Activated CD4-positive, alpha-beta T cell treated with anti-CD3 and anti-CD28 coated beads for 36 hours (primary cell): ENCODE data around the gene ZMYM4. TPM values are rescaled to one million over a fixed set of nuclear protein-coding genes. Genes with fewer than 3 reads are reported as not detected.
"Not testable (repeated sequence)": the region's sequence is repeated elsewhere in the genome, so short reads cannot be mapped to it uniquely, and the experiment has no call there.

Experiments used
- ATAC-seq: fragments of 200-7000 bp; cut with Tn5 transposase; one replicate; pipeline ENCODE4 v1.10.0; 2021; ENCODE audit warnings: mild to moderate bottlenecking, moderate library complexity
- CTCF ChIA-PET: fragments of 350-600 bp; sonication (Branson Sonifier 250); formaldehyde crosslinking; loops from one replicate; lab custom pipeline; 2021; ENCODE audit warnings: antibody characterized with exemption; lab: Charles Lee
- POLR2A ChIA-PET: fragments of 350-600 bp; sonication (Branson Sonifier 250); formaldehyde crosslinking; loops from one replicate; lab custom pipeline; 2021; ENCODE audit warnings: antibody characterized with exemption, inconsistent platforms; lab: Charles Lee
- DNase-seq: peaks from one replicate; pipeline ENCODE4 v3.0.0-alpha.2; 2020
- H3K27ac Mint-ChIP-seq: one replicate; pipeline ENCODE4 v1.8.0; 2021; ENCODE audit warnings: mixed read lengths
- H3K27me3 Mint-ChIP-seq: one replicate; pipeline ENCODE4 v1.8.0; 2021; ENCODE audit warnings: mixed read lengths
- H3K36me3 Mint-ChIP-seq: one replicate; pipeline ENCODE4 v1.8.0; 2021; ENCODE audit warnings: low read depth, mixed read lengths
- H3K4me1 Mint-ChIP-seq: one replicate; pipeline ENCODE4 v1.8.0; 2021; ENCODE audit warnings: mixed read lengths
- H3K4me3 Mint-ChIP-seq: one replicate; pipeline ENCODE4 v1.8.0; 2021; ENCODE audit warnings: mild to moderate bottlenecking, moderate library complexity, mixed read lengths
- H3K9me3 Mint-ChIP-seq: one replicate; pipeline ENCODE4 v1.8.0; 2021; ENCODE audit warnings: low read depth, mixed read lengths
- intact Hi-C, 2 experiments: fragments of 100-400 bp; cut with DNase I in 1 of 2; cut with micrococcal nuclease in 1 of 2; formaldehyde crosslinking; loops; one replicate each; pipeline versions ENCODE4 v1.14.2 to v1.15.1; 2022 to 2024; cut with DNase I, micrococcal nuclease
- total RNA-seq, 2 experiments: library from RNA; stranded (reverse); gene quantifications; one replicate each; pipeline ENCODE4 v1.2.3, GENCODE V29; 2021

ZMYM4 gene
- total RNA-seq, 2 experiments from 2014 or later, result 27.8 to 31.6 TPM

DNA sequence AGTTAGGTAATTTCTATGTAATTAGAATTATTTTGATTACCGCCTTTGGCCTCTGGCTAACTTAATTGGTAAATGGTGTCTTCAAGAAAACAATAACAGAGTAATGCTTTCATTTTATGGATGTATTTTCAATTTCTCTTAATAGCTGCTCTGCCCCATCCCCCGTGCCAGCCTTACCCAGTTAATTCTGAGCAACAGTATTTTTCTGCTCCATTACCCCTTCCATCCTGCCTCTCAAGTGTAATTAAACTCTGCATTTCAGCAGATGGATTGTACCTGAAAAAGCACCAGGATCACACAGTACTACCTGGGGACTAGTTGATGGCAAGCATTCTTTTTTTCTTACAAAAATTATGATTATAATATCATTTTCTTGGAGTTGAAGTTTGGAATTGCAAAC, 184.5 kb downstream of the ZMYM4 start:
- DNase-seq (no peak), ATAC-seq (no peak)
- H3K4me3 Mint-ChIP-seq, result no peak overlapping the region
- H3K27ac Mint-ChIP-seq, result no peak overlapping the region
- POLR2A ChIA-PET, result no interaction called here
- peaks cover 26% of the 10 kb centered on the region for H3K36me3 Mint-ChIP-seq
- peaks cover 42% of the 10 kb centered on the region for H3K4me1 Mint-ChIP-seq
- H3K9me3 Mint-ChIP-seq, result no peaks in the 10 kb centered on the region
- intact Hi-C loops, result loop anchor here in 1 of 2 experiments (5.0 kb wide), 3 partner anchors 54 to 319 kb away; partner anchors contain the start of gene C1orf216
- no peaks in the 10 kb centered on the region for H3K27me3 Mint-ChIP-seq
- CTCF ChIA-PET, result interaction anchor here (0.8 to 5.8 kb wide), 24 partner anchors 9 to 597 kb away, joined by 3 to 118 read pairs (median 14); partner anchors contain the start of genes CLSPN, KIAA0319L, NCDN and TFAP2E

DNA sequence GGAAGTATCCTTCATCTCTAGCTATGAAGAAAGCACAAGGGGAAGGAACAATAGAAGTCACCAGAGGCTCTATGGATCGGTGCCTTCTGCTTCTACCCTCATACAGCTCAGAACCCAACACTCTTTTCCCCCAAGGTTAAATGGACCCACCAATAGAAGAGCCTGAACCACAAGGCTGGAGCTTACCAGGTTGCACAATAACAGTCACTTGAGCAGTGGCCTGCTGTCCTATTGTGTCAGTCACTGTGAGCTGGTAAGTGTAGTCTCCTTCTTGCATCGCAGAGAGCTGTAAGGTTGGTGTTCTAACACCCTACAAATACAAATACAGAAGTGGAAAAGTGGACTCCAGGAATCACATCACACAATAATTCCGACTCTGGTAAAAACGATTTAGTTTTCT, 185.7 kb downstream of the ZMYM4 start:
- ATAC-seq, result peak; percentile 20
- H3K4me1 Mint-ChIP-seq, result peaks cover 42% of the 10 kb centered on the region
- POLR2A ChIA-PET, result interaction anchor here (0.7 kb wide), 1 partner anchor 85 kb away, joined by 3 read pairs; no protein-coding TSS in a partner anchor
- DNase-seq, result no peak
- H3K36me3 Mint-ChIP-seq, result peaks cover 24% of the 10 kb centered on the region
- H3K27ac Mint-ChIP-seq, result peak overlapping the region; percentile 57
- H3K27me3 Mint-ChIP-seq, result no peaks in the 10 kb centered on the region
- H3K9me3 Mint-ChIP-seq, result no peaks in the 10 kb centered on the region
- H3K4me3 Mint-ChIP-seq, result no peak overlapping the region
- CTCF ChIA-PET, result interaction anchor here (1.0 to 5.8 kb wide), 9 partner anchors 11 to 113 kb away, joined by 3 to 47 read pairs (median 6); partner anchors contain the start of genes KIAA0319L and NCDN
- intact Hi-C loops, result loop anchor here in 1 of 2 experiments (5.0 kb wide), 3 partner anchors 53 to 318 kb away; partner anchors contain the start of gene C1orf216

DNA sequence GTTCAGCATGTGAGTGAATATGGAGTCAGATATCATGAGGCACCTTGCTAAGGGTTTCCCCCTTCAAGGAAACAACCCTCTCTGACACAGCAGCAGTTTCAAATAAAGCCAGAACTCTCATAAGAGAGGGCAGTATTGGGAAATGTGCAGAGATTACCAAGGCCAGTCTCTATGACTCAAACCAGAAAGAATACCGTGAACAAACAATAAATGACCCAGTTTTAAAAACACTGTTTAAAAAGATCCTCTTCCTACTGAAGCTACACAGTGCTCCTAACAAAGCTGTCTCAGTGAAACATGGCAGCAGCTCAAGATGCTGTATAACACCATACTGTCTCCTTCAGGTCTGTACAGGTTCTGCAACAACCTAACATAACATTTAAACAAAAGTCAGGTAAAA, 186.1 kb downstream of the ZMYM4 start:
- Mint-ChIP-seq H3K4me1 (peaks cover 42% of the 10 kb centered on the region), H3K4me3 (no peak overlapping the region), H3K27ac (peak overlapping the region; percentile 57), H3K27me3 (no peaks in the 10 kb centered on the region), H3K36me3 (peaks cover 22% of the 10 kb centered on the region), H3K9me3 (no peaks in the 10 kb centered on the region)
- DNase-seq, result no peak
- POLR2A ChIA-PET, result interaction anchor here (0.7 kb wide), 1 partner anchor 85 kb away, joined by 3 read pairs; no protein-coding TSS in a partner anchor
- ATAC-seq, result peak; percentile 86
- intact Hi-C loops, result loop anchor here in 1 of 2 experiments (5.0 kb wide), 3 partner anchors 53 to 318 kb away; partner anchors contain the start of gene C1orf216
- CTCF ChIA-PET, result interaction anchor here (0.9 to 5.8 kb wide), 12 partner anchors 10 to 114 kb away, joined by 3 to 47 read pairs (median 4); partner anchors contain the start of genes KIAA0319L and NCDN

DNA sequence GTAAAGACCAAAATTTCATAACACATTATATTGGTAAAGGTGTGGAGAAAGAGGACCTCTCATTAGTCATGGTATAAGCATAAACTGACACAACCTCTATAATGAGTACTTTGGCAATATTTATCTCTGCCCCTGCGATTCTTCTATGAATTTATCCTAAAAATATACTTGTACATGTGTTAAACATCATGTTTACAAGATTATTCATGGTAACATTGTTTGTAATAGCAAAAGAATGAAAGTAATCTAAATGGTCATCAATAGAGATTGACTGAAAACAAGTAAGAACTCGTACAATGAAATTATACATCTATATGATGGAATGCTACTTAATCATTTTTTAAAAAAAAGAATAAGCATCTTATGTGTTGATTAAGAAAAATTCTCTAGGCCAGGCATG, 192.3 kb downstream of the ZMYM4 start:
- no peak for DNase-seq
- Mint-ChIP-seq H3K4me3 (no peak overlapping the region), H3K27me3 (no peaks in the 10 kb centered on the region), H3K4me1 (peaks cover 13% of the 10 kb centered on the region), H3K36me3 (peaks cover 48% of the 10 kb centered on the region), H3K9me3 (peaks cover 4% of the 10 kb centered on the region), H3K27ac (no peak overlapping the region)
- POLR2A ChIA-PET, result no interaction called here
- CTCF ChIA-PET, result interaction anchor here (1.9 kb wide), 1 partner anchor 10 kb away, joined by 12 read pairs; no protein-coding TSS in a partner anchor
- intact Hi-C loops, result no loop called here
- ATAC-seq, result no peak

DNA sequence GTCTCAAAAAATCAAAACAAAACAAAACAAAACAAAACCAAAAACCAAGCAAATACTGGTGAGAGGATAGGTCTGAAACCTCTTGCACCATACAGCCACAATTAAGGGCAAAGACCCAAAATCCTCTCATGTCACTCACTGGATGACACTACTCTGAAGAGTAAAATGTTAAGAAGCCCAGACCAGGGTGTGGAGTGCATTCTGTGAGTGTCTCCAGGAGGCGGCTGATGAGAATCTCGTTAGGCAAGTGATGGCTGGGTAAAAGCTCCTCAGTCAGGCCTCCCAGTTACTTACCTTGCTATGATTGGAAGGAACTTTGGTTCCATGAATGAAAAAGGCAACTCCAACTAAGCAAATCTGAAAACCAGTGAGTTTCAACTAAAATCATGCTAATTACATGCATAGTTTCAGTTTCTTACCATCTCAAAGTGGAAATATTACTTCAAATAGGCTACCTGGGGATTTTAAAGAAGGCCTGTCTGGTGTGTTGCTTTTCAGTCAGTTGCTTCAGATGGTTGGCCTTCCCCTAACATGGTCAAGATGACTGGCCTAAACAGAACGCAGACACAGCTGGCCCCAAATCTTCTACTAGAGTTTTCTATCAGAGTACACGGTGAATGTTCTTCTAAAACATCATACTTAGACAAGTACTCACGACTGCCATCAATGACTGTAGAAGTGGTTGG, 193.6 kb downstream of the ZMYM4 start:
- peaks cover 50% of the 10 kb centered on the region for H3K36me3 Mint-ChIP-seq
- H3K27ac Mint-ChIP-seq, result peak overlapping the region; percentile 88
- DNase-seq, result peak; percentile 37
- peaks cover 4% of the 10 kb centered on the region for H3K9me3 Mint-ChIP-seq
- ChIA-PET CTCF (interaction anchor here (1.0 to 1.3 kb wide), 2 partner anchors 11 to 102 kb away, joined by 4 to 13 read pairs; no protein-coding TSS in a partner anchor), POLR2A (no interaction called here)
- H3K4me1 Mint-ChIP-seq, result peaks cover 13% of the 10 kb centered on the region
- no peaks in the 10 kb centered on the region for H3K27me3 Mint-ChIP-seq
- peak overlapping the region; percentile 20 for H3K4me3 Mint-ChIP-seq
- intact Hi-C loops, result no loop called here
- peak; percentile 84 for ATAC-seq

DNA sequence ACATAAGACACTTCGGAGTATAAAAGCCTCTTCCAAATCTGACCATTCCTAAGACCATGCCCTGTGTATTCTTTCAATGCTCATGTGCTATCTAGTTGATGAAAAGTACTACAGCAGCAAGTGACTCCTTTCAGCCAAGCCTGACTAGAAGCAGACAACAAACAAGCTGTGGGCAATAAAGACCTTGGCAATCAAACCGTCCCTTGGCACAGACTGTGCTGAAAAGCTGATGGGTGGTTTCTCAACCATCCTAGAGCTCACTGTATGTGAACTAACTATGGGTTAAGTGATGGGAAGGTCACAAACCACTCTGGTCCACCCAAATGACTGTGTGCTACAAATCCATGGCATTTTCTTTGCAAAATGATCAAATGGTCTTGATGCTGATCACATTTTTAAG, 194.7 kb downstream of the ZMYM4 start:
- no peak overlapping the region for H3K27ac Mint-ChIP-seq
- peaks cover 55% of the 10 kb centered on the region for H3K36me3 Mint-ChIP-seq

DNA sequence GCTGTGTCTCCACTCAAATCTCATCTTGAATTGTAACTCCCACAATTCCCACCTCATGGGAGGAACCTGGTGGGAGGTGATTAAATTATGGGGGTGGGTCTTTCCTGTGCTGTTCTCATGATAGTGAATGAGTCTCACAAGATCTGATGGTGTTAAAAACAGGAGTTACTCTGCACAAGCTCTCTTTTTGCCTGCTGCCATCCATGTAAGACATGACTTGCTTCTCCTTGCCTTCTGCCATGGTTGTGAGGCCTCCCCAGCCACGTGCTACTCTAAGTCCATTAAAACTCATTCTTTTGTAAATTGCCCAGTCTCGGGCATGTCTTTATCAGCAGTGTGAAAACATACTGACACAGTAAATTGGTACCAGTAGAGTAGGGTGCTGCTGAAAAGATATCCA, 195.2 kb downstream of the ZMYM4 start:
- H3K4me3 Mint-ChIP-seq, H3K9me3 Mint-ChIP-seq, DNase-seq, POLR2A ChIA-PET, intact Hi-C loops, H3K27ac Mint-ChIP-seq, H3K27me3 Mint-ChIP-seq, ATAC-seq: not testable (repeated sequence)
- H3K4me1 Mint-ChIP-seq, result peaks cover 18% of the 10 kb centered on the region
- CTCF ChIA-PET, result interaction anchor here (0.8 kb wide), 1 partner anchor 101 kb away, joined by 3 read pairs; no protein-coding TSS in a partner anchor
- peaks cover 59% of the 10 kb centered on the region for H3K36me3 Mint-ChIP-seq

More for the DNA sequence above, 194.7 kb downstream of the ZMYM4 start:
- ATAC-seq (no peak), DNase-seq (no peak)
- ChIA-PET POLR2A (no interaction called here), CTCF (no interaction called here)
- peaks cover 14% of the 10 kb centered on the region for H3K4me1 Mint-ChIP-seq
- intact Hi-C loops, result no loop called here
- H3K4me3 Mint-ChIP-seq, result no peak overlapping the region
- H3K27me3 Mint-ChIP-seq, result no peaks in the 10 kb centered on the region
- peaks cover 4% of the 10 kb centered on the region for H3K9me3 Mint-ChIP-seq

DNA sequence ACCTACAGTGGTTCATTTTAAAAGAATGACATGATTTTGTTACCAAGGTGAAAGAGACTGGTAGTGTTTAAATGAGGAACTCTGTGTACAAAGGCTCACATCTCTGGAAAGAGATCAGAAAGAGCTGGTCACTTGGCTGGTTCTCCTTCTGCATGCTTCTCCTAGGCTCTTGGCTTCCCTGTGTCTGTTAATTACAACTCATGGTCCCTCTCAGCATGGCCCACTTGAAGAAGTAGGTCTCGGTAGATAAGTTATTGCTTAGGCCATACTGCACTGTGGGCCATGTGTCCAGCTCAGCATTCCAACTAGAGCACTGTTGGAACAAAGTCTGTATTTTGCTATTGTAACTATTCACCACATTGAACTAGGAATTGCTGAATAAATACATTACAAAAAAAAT, 197.6 kb downstream of the ZMYM4 start:
- H3K27ac Mint-ChIP-seq, result no peak overlapping the region
- ATAC-seq (no peak), DNase-seq (no peak)
- no peaks in the 10 kb centered on the region for H3K27me3 Mint-ChIP-seq
- intact Hi-C loops, result no loop called here
- peaks cover 4% of the 10 kb centered on the region for H3K9me3 Mint-ChIP-seq
- CTCF ChIA-PET, result interaction anchor here (4.3 kb wide), 1 partner anchor 14 kb away, joined by 25 read pairs; no protein-coding TSS in a partner anchor
- H3K36me3 Mint-ChIP-seq, result peaks cover 62% of the 10 kb centered on the region
- H3K4me3 Mint-ChIP-seq, result no peak overlapping the region
- peaks cover 18% of the 10 kb centered on the region for H3K4me1 Mint-ChIP-seq
- POLR2A ChIA-PET, result no interaction called here

DNA sequence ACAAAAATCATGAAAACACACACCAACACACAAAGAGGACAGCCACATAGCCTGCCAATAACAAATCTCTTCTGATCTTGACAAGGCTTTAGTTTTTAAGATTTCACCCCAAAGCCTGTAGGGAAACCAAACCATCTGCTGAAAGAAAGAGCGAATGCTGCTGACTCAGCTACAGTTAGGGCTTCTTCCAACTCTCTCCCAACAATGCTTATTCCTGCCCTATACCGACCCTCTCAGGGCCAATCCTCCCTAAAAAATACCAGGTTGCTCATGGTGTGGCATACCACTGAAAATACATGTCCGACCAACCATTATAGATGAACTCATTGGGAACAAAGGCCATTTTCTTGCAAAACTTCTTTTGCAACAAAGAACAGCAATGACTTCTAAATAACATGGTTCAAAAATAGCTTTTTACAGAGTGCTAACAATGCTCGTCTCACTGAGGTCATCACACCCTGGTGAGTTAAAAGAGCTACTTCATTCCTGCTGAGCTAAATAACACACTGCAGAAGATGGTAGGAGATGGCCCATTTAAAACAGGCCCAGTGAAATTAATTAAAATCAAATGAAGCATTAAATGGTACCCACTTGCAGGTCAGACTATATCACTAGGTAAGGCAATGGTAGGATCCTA, 202.6 kb downstream of the ZMYM4 start:
- CTCF ChIA-PET, result interaction anchor here (0.6 to 2.4 kb wide), 2 partner anchors 20 to 33 kb away, joined by 3 to 13 read pairs; no protein-coding TSS in a partner anchor
- intact Hi-C loops, result no loop called here
- H3K36me3 Mint-ChIP-seq, result peaks cover 29% of the 10 kb centered on the region

More for the DNA sequence above, 202.6 kb downstream of the ZMYM4 start:
- no peak for ATAC-seq
- no peak for DNase-seq
- H3K4me1 Mint-ChIP-seq, result peaks cover 7% of the 10 kb centered on the region
- no peak overlapping the region for H3K4me3 Mint-ChIP-seq
- H3K27ac Mint-ChIP-seq, result no peak overlapping the region
- no peaks in the 10 kb centered on the region for H3K27me3 Mint-ChIP-seq
- no peaks in the 10 kb centered on the region for H3K9me3 Mint-ChIP-seq
- POLR2A ChIA-PET, result interaction anchor here (0.7 kb wide), 1 partner anchor 290 kb away, joined by 4 read pairs; no protein-coding TSS in a partner anchor
